ENCODE measurements around the gene UGT1A5.

Gene UGT1A5

GRCh38 chr2:233766416-233766815, 53.7 kb downstream of the UGT1A5 start:
- Histone ChIP-seq H3K14ac (ENCODE audit: low read length in 2 of 2) (no peak overlapping the region), H3K36me3 (ENCODE audit: control insufficient read depth in 1 of 2, insufficient read depth in 2 of 2, low read depth in 1 of 2, low read length in 2 of 2) (no peaks in the 10 kb centered on the region), H3K79me1 (replicated peaks; ENCODE audit: low read length, poor library complexity, severe bottlenecking) (no peaks in the 10 kb centered on the region), H3K9ac (ENCODE audit: low read length) (no peak overlapping the region), H3K23ac (ENCODE audit: low read length in 2 of 2) (no peak overlapping the region), H3K4me3 (ENCODE audit: insufficient read depth in 1 of 2, low read depth in 1 of 2, low read length in 2 of 2) (no peak overlapping the region), H3K4me2 (ENCODE audit: low read length, poor library complexity, severe bottlenecking) (no peak overlapping the region), H4K91ac (ENCODE audit: low read length) (peak overlapping the region; percentile 25), H2BK120ac (ENCODE audit: low read depth, low read length) (no peak overlapping the region), H3K27ac (ENCODE audit: low read length, poor library complexity, severe bottlenecking) (no peak overlapping the region), H3K18ac (ENCODE audit: low read depth in 1 of 2, low read length in 2 of 2) (no peak overlapping the region), H3K4ac (ENCODE audit: low read depth in 1 of 2, low read length in 2 of 2) (no peak overlapping the region), H3K9me3 (ENCODE audit: control insufficient read depth, low read length) (no peaks in the 10 kb centered on the region), H4K8ac (ENCODE audit: low read length) (no peak overlapping the region), H2AK5ac (ENCODE audit: low read length, severe bottlenecking) (no peak overlapping the region), H2BK12ac (ENCODE audit: low read length in 2 of 2) (no peak overlapping the region), H3K27me3 (ENCODE audit: control insufficient read depth in 1 of 2, insufficient read depth in 1 of 2, low read length in 2 of 2) (peaks cover 9 to 21% of the 10 kb centered on the region in 2 experiments), H2BK5ac (ENCODE audit: low read depth, low read length, poor library complexity, severe bottlenecking) (no peak overlapping the region), H2AFZ (ENCODE audit: low read depth, low read length) (no peak overlapping the region), H2BK15ac (ENCODE audit: low read depth, poor library complexity, severe bottlenecking) (no peak overlapping the region), H3K4me1 (ENCODE audit: control insufficient read depth, insufficient read depth, low read depth, low read length) (peaks cover 2% of the 10 kb centered on the region)
- no peak for DNase-seq
- 40% methylated on average over 3 of the region's 4 CpGs for WGBS

GRCh38 chr2:233768076-233768475, 55.4 kb downstream of the UGT1A5 start:
- Histone ChIP-seq H2BK120ac (ENCODE audit: low read depth, low read length) (no peak overlapping the region), H2BK15ac (ENCODE audit: low read depth, poor library complexity, severe bottlenecking) (no peak overlapping the region), H3K23ac (ENCODE audit: low read length in 2 of 2) (no peak overlapping the region), H4K8ac (ENCODE audit: low read length) (no peak overlapping the region), H3K18ac (ENCODE audit: low read depth in 1 of 2, low read length in 2 of 2) (no peak overlapping the region), H3K27ac (ENCODE audit: low read length, poor library complexity, severe bottlenecking) (no peak overlapping the region), H3K14ac (ENCODE audit: low read length in 2 of 2) (no peak overlapping the region), H2AK5ac (ENCODE audit: low read length, severe bottlenecking) (no peak overlapping the region), H2AFZ (ENCODE audit: low read depth, low read length) (no peak overlapping the region), H4K91ac (ENCODE audit: low read length) (no peak overlapping the region), H3K79me1 (replicated peaks; ENCODE audit: low read length, poor library complexity, severe bottlenecking) (no peaks in the 10 kb centered on the region), H3K4me1 (ENCODE audit: control insufficient read depth, insufficient read depth, low read depth, low read length) (peaks cover 2% of the 10 kb centered on the region), H3K4me3 (ENCODE audit: insufficient read depth in 1 of 2, low read depth in 1 of 2, low read length in 2 of 2) (no peak overlapping the region), H2BK5ac (ENCODE audit: low read depth, low read length, poor library complexity, severe bottlenecking) (no peak overlapping the region), H3K9me3 (ENCODE audit: control insufficient read depth, low read length) (no peaks in the 10 kb centered on the region), H3K4ac (ENCODE audit: low read depth in 1 of 2, low read length in 2 of 2) (no peak overlapping the region), H3K4me2 (ENCODE audit: low read length, poor library complexity, severe bottlenecking) (no peak overlapping the region), H2BK12ac (ENCODE audit: low read length in 2 of 2) (no peak overlapping the region), H3K36me3 (ENCODE audit: control insufficient read depth in 1 of 2, insufficient read depth in 2 of 2, low read depth in 1 of 2, low read length in 2 of 2) (no peaks in the 10 kb centered on the region), H3K9ac (ENCODE audit: low read length) (no peak overlapping the region), H3K27me3 (ENCODE audit: control insufficient read depth in 1 of 2, insufficient read depth in 1 of 2, low read length in 2 of 2) (peaks cover 9 to 21% of the 10 kb centered on the region in 2 experiments)
- 78% methylated on average over 4 of the region's 4 CpGs for WGBS
- no peak for DNase-seq

- H2BK12ac ChIP-seq (ENCODE audit: low read length in 2 of 2): no peak overlapping the region
- no peaks in the 10 kb centered on the region for H3K79me1 ChIP-seq (replicated peaks; ENCODE audit: low read length, poor library complexity, severe bottlenecking)
- no peak overlapping the region for H4K8ac ChIP-seq (ENCODE audit: low read length)
- peaks cover 2% of the 10 kb centered on the region for H3K4me1 ChIP-seq (ENCODE audit: control insufficient read depth, insufficient read depth, low read depth, low read length)
- H3K4ac ChIP-seq (ENCODE audit: low read depth in 1 of 2, low read length in 2 of 2): no peak overlapping the region
- no peak overlapping the region for H2BK120ac ChIP-seq (ENCODE audit: low read depth, low read length)
- H3K4me2 ChIP-seq (ENCODE audit: low read length, poor library complexity, severe bottlenecking): no peak overlapping the region
- H3K9ac ChIP-seq (ENCODE audit: low read length): no peak overlapping the region
- 86% methylated on average over 9 of the region's 9 CpGs for WGBS
- no peak overlapping the region for H3K4me3 ChIP-seq (ENCODE audit: insufficient read depth in 1 of 2, low read depth in 1 of 2, low read length in 2 of 2)
- H3K36me3 ChIP-seq (ENCODE audit: control insufficient read depth in 1 of 2, insufficient read depth in 2 of 2, low read depth in 1 of 2, low read length in 2 of 2): no peaks in the 10 kb centered on the region
- H4K91ac ChIP-seq (ENCODE audit: low read length): no peak overlapping the region
- no peaks in the 10 kb centered on the region for H3K9me3 ChIP-seq (ENCODE audit: control insufficient read depth, low read length)
- no peak overlapping the region for H2BK15ac ChIP-seq (ENCODE audit: low read depth, poor library complexity, severe bottlenecking)
- H2BK5ac ChIP-seq (ENCODE audit: low read depth, low read length, poor library complexity, severe bottlenecking): no peak overlapping the region
- no peak overlapping the region for H3K23ac ChIP-seq (ENCODE audit: low read length in 2 of 2)
- H2AFZ ChIP-seq (ENCODE audit: low read depth, low read length): no peak overlapping the region
- H2AK5ac ChIP-seq (ENCODE audit: low read length, severe bottlenecking): no peak overlapping the region
- H3K27ac ChIP-seq (ENCODE audit: low read length, poor library complexity, severe bottlenecking): no peak overlapping the region
- H3K18ac ChIP-seq (ENCODE audit: low read depth in 1 of 2, low read length in 2 of 2): no peak overlapping the region
- no peak overlapping the region for H3K14ac ChIP-seq (ENCODE audit: low read length in 2 of 2)
- DNase-seq: no peak
- H3K27me3 ChIP-seq (ENCODE audit: control insufficient read depth in 1 of 2, insufficient read depth in 1 of 2, low read length in 2 of 2): peaks cover 9 to 18% of the 10 kb centered on the region in 2 experiments
Measured at GRCh38 chr2:233769260-233769659, 56.6 kb downstream of the UGT1A5 start.

DNA sequence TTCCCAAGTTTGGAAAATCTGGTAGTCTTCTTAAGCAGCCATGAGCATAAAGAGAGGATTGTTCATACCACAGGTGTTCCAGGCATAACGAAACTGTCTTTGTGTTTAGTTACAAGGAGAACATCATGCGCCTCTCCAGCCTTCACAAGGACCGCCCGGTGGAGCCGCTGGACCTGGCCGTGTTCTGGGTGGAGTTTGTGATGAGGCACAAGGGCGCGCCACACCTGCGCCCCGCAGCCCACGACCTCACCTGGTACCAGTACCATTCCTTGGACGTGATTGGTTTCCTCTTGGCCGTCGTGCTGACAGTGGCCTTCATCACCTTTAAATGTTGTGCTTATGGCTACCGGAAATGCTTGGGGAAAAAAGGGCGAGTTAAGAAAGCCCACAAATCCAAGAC, 59.4 kb downstream of the UGT1A5 start:
- no peak overlapping the region for H4K8ac ChIP-seq (ENCODE audit: low read length)
- H2AK5ac ChIP-seq (ENCODE audit: low read length, severe bottlenecking): no peak overlapping the region
- no peak overlapping the region for H3K18ac ChIP-seq (ENCODE audit: low read depth in 1 of 2, low read length in 2 of 2)
- peaks cover 9 to 10% of the 10 kb centered on the region in 2 experiments for H3K27me3 ChIP-seq (ENCODE audit: control insufficient read depth in 1 of 2, insufficient read depth in 1 of 2, low read length in 2 of 2)
- no peak overlapping the region for H3K27ac ChIP-seq (ENCODE audit: low read length, poor library complexity, severe bottlenecking)
- no peak for DNase-seq
- H3K36me3 ChIP-seq (ENCODE audit: control insufficient read depth in 1 of 2, insufficient read depth in 2 of 2, low read depth in 1 of 2, low read length in 2 of 2): no peaks in the 10 kb centered on the region
- H2BK5ac ChIP-seq (ENCODE audit: low read depth, low read length, poor library complexity, severe bottlenecking): no peak overlapping the region
- H2BK15ac ChIP-seq (ENCODE audit: low read depth, poor library complexity, severe bottlenecking): no peak overlapping the region
- no peak overlapping the region for H4K91ac ChIP-seq (ENCODE audit: low read length)
- no peak overlapping the region for H2AFZ ChIP-seq (ENCODE audit: low read depth, low read length)
- H3K23ac ChIP-seq (ENCODE audit: low read length in 2 of 2): no peak overlapping the region
- no peak overlapping the region for H3K4ac ChIP-seq (ENCODE audit: low read depth in 1 of 2, low read length in 2 of 2)
- no peak overlapping the region for H3K4me3 ChIP-seq (ENCODE audit: insufficient read depth in 1 of 2, low read depth in 1 of 2, low read length in 2 of 2)
- 85% methylated on average over 16 of the region's 16 CpGs for WGBS
- no peaks in the 10 kb centered on the region for H3K79me1 ChIP-seq (replicated peaks; ENCODE audit: low read length, poor library complexity, severe bottlenecking)
- no peak overlapping the region for H3K4me2 ChIP-seq (ENCODE audit: low read length, poor library complexity, severe bottlenecking)
- H3K14ac ChIP-seq (ENCODE audit: low read length in 2 of 2): no peak overlapping the region
- H3K9me3 ChIP-seq (ENCODE audit: control insufficient read depth, low read length): peaks cover 2% of the 10 kb centered on the region
- H3K9ac ChIP-seq (ENCODE audit: low read length): no peak overlapping the region
- no peak overlapping the region for H2BK12ac ChIP-seq (ENCODE audit: low read length in 2 of 2)
- H2BK120ac ChIP-seq (ENCODE audit: low read depth, low read length): no peak overlapping the region
- no peaks in the 10 kb centered on the region for H3K4me1 ChIP-seq (ENCODE audit: control insufficient read depth, insufficient read depth, low read depth, low read length)
